ENCODE data around the gene RAD52. TPM values are rescaled to one million over a fixed set of nuclear protein-coding genes. Genes with fewer than 3 reads are reported as not detected.

RAD52 gene
- total RNA-seq, 1 donor from 2014 or later = 12.8 TPM

DNA sequence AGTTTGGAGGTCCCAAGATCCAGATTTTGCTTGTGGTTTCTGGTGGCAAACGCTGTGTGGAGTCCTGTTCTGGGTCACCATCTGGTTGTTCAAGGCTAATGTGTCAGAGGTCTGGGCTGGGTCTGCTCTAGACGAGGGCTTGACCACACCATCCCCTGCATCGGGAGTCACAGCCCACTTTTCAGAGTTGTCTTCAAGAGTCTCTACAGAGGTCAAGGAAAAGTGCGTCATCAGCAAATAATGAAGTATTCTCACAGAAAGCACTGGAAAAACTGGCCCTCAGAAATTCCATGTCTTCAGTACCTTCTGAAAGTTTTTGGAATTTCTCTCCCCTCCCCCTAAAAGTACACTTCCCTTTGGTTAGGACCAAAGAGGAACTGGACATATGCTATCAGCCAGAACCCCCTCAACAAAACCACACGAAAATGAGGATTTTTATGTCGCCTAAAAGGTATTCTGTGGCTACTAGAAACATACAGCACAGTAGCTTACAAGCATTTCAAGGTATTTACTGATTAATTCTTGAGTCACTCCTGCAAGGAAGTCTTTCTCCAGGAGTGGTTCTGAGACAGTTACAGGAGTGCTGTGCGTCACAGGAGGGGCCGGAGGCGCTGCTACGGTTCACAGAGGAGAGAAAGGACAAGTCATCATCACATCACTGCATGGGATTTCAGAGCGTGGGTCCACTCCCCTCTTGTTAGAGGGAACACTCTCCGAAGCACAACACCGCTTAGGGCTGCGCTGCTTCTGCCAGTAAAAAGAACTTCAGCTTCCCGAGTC, 35.4 kb downstream of the RAD52 start:
- DNase-seq (ENCODE audit: low spot score) = no peak

DNA sequence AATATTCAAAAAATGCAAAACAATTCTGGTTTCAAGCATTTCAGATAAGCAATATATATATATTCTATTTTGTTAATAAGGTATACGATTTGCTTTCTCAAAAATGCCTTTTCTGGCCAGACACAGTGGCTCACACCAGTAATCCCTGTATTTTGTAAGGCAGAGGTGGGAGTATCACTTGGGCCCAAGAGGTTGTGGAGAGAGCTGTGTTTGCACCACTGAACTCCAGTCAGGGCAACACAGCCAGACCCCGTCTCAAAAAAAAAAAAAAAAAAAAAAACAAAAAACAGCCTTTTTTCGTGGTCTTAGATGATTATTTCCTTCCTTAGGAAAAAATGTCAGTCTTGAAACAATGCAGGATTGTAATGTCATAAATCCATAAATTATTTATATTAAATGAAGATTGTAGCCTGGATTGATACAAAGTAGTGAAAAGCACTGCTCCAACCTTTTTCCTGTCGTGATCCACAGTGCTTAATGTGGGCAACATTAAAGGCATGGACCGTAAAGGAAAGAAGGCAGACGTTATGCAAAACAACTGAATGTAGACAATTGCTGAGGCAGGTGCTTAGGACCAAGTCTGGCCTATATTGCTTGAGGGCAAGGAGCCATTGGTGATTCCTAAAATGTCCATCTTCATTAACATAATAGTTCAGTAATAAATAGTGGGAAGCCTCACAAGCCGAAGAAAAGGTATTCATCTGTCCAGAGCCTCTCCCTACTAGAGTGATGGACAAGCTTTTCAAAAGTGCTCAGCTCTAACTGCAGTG, 36.8 kb downstream of the RAD52 start:
- DNase-seq (ENCODE audit: low spot score) = no peak

DNA sequence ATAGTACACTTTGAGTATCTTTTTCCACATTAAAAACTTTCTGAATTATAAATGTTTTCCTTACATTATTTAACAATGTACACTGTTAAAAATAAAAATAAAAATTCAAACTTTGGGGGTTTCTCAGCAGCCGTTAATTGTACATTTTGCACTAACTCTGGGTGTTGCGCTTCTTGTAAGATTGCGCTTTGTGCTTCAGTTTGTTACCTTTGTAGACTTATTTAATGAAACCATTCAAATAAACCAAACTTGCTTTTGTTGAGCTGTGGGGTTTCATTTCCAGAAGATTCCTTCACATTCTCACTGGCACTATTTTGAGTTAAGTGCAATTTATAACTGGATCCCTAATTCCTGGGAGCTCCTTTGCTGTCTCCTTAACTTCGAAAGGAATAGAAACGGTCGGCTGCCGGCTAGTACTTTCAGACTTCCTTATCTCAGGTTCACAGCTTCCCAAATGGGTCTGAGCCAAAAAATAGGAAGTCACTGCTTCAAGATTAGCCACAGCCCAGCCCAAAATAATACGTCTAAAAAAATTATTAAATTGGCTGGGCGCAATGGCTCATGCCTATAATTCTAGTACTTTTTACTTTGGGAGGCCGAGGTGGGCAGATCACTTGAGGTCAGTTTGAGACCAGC, 38.2 kb downstream of the RAD52 start:
- peak; percentile 38 for DNase-seq (ENCODE audit: low spot score)

DNA sequence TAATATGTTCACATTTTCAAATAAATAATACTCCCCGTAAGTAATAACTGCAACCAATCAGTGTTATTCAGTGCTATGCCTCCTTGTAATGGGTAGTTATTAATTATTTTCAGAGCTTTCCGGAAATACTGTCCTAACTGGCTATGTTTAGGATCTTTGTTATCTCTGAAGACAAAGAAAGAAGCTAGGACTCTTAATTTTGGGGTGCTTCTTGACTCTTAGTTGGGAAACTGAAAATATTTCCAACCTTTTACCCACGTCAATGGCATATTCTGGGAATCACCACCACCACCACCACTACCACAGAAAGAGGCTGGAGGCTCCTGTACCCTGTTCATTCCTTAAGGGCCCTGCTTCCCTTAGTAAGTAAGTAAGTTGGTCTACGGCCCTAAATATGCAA, 39.1 kb downstream of the RAD52 start:
- DNase-seq (ENCODE audit: low spot score) = no peak

DNA sequence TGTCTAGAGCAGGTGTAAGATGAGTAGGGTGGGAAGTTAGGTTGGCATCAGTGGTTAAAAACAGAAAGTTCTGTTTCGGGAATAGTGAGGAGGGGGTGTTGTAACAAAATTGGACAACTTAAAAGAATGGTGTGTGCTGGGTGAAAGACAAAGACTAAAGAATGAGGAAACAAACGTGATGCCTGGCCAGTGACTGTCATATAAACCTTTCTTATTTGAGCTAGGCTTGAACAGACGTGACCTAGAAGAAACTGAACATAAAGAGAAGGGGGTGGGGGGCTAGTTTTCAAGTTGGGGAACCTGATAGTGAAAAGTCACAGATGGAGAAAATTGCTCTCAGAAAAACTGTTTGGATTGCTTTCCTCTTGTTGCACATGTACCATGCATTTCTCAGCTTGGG, 39.6 kb downstream of the RAD52 start:
- no peak for DNase-seq (ENCODE audit: low spot score)

DNA sequence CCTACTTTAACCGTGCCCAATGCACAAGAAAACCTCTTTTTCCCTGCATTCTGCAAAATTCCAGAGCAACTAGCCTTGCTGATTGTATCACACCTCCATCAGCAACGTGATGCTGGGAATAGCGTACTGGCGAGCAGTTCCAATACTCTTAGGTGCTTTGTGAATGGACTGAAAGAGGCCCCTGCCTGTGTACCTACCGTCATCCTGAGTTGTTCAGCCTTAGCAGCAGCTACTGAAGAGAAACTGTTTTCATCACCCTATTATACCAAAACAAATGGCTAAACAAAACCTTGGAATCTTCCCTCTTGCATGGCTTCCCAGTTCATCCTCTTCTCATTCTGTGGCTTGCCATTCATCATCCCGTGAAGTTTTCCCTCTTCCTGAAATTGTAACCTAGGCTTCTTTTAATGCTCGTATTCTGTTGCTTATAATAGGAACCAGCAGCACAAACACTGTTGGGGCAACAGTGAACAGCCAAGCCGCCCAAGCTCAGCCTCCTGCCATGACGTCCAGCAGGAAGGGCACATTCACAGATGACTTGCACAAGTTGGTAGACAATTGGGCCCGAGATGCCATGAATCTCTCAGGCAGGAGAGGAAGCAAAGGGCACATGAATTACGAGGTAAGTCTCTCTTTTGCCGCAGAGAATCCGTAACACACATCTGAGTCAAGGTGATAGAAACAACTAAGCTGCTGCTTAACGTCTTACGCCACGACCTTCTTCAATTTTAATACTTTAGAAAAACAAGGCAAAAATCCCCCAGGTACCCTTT, 41.9 kb downstream of the RAD52 start:
- no peak for DNase-seq (ENCODE audit: low spot score)

DNA sequence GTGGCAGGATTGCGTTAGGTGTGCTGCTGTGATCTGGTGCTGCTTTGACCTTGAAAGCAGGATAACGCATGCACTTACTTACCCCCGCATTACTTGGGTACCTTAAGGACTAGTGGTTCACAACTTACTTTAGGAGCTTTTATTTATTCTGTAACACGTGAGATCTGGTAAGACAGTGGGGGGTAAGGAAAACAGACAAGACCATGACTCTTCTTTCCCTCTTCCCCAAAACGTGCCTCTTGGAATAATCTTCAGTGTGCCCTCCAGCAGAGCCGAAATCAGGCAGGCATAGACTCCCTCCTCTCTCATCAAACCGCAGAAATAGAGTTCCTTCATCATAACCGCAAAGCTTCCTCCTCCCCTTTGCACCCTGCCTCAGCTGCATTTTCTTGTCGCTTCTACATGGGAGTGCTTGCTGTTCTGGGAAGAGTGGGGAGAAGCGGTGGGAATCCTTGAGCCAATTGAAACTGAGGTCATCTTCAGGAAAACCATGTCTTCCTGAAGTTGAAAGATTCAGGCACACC, 43.4 kb downstream of the RAD52 start:
- DNase-seq (ENCODE audit: low spot score) = no peak

DNA sequence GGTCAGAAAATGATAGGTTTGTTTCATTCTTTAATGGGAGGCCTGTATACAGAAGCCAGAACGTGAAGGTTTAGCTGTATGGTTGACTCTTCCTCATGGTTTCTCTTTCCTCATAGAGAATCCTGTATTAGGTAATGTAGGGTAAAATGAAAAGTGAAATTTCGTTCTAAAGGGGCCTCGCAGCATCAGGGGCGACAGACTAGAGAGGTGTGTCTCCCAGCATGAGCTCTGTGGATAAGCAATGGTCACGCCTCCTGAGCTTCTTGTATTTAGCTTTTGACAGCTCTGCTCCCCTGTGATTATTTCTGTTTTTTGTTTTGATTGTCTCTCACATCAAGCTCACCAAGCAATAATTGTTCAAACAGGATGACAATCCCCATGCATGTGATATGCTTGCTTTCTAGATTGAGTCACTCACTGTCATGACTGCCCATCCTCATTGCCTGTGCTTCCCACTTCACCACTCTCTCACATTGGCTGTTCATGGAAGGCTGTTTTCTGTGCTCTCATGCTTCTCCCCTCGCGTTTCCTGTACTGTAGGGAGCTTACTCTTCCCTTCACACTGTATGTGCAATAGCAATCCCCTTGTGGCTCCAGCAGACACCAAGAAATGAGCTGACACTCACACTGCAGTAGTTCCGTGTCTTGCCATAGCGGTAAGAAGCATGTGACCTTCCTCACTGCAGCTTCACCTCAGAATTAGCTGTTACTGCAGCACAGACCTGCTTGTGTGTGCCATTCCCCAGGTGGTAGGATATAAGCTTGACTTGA, 44.0 kb downstream of the RAD52 start:
- no peak for DNase-seq (ENCODE audit: low spot score)

DNA sequence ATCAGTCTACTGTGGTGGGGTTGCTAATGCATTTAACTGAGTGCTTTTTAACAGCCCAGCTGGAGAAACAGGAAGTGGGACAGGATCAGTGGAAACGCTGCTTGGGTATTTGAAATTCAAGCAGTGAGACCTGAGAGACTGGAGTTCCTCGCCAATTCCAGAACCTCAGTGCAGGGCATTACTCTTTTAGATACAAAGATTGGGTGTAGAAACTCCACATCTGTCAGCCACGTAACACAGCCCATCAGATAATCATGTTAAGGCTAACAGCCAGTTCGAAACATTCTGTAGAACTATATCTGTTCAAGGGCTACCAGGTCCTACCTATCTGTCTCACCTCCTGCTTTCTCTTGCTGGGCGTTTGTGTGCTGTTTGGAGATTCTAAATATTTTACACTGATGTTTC, 45.5 kb downstream of the RAD52 start:
- DNase-seq (ENCODE audit: low spot score) = no peak

DNA sequence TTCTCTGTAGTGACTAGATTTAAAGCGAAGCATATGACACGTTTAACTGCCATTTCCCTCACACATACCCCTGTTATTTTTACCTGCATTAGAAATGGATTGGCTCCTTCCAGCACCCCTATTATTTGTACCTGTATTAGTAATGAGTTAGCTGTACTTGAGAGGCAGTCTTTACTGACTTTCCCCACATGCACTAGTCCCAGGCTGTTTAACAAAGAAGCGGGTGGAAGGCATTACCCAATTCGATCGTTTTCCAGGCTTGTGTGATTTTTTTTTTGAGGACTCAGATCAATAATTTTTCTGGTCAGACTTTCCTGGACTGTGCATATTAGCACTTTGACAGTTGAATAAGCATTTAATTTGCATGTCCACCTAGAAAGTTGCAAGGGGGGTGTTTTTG, 46.4 kb downstream of the RAD52 start:
- no peak for DNase-seq (ENCODE audit: low spot score)

DNA sequence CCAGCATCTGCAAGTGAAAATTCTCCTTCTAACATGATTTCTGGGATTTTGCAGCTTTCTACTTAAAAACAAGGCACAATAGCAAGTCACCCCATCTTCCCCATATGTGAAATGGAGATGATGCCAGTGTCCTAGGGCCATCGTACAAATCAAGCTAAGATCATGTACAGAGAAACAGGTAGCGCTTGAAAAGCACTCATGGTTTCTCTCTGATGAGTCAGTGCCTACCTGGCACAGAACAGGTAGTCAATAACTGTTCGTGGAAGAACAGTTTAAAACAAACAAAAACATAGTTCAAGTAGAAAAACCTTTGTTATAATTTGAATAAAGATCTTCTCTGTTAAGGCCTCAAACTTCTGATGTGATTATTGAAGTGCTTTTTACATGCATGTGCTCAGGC, 46.9 kb downstream of the RAD52 start:
- no peak for DNase-seq (ENCODE audit: low spot score)

DNA sequence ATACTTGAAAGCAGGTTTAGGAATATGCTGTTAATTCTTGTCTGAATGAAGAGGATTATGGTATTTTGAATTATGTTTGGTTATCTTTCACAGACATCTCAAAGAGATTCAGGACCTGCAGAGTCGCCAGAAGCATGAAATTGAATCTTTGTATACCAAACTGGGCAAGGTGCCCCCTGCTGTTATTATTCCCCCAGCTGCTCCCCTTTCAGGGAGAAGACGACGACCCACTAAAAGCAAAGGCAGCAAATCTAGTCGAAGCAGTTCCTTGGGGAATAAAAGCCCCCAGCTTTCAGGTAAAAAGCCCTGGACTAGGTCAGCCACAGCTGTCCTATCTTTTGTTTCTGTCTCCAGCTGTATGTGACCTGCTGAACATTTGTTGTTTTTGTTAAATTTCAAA, 52.1 kb downstream of the RAD52 start:
- no peak for DNase-seq (ENCODE audit: low spot score)

DNA sequence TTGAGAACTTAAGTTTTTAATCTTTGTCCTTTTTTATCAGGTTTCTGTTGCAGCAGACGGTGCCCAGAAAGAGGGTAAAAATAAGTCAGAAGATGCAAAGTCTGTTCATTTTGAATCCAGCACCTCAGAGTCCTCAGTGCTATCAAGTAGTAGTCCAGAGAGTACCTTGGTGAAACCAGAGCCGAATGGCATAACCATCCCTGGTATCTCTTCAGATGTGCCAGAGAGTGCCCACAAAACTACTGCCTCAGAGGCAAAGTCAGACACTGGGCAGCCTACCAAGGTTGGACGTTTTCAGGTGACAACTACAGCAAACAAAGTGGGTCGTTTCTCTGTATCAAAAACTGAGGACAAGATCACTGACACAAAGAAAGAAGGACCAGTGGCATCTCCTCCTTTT, 53.5 kb downstream of the RAD52 start:
- DNase-seq (ENCODE audit: low spot score) = no peak

DNA sequence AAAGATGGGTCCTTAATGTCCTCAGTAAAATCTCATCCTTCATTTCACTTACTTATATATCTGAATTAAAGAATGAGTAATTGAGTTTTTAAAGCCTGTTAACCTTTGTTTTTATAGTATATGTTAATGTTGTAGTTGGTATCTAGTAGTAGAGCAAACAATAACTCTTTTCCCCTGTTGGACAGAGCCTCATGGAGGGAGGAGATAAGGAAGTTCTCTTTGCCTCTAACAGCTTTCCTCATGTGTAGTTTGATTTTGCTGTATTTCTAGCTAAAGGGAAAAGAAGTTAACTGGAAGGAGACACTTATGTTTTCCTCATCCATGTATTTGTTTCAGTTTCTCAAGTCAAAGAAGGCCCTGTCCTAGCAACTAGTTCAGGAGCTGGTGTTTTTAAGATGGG, 55.3 kb downstream of the RAD52 start:
- DNase-seq (ENCODE audit: low spot score) = no peak

DNA sequence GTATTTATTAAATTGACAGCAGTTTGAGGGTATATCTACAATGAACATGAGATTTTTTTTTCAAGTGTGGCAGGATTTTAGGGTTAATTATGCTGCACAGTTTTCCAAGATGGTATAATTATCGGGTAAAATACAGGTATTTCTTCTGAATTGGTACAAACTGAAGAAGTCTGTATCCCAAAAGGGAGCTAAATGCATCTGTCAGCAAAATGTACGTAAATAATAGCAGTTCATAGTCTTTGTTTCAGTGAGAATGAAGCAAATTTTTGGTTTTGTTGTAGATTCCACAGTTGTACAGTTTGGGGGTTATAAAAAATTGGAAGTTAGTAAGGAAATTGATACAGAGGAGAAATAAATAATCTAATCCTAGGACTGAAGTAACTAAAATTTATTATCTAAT, 63.3 kb downstream of the RAD52 start:
- no peak for DNase-seq (ENCODE audit: low spot score)

DNA sequence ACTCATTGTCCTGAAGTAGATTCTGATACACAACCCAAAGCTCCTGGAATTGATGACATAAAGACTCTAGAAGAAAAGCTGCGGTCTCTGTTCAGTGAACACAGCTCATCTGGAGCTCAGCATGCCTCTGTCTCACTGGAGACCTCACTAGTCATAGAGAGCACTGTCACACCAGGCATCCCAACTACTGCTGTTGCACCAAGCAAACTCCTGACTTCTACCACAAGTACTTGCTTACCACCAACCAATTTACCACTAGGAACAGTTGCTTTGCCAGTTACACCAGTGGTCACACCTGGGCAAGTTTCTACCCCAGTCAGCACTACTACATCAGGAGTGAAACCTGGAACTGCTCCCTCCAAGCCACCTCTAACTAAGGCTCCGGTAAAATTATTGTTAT, 63.8 kb downstream of the RAD52 start:
- DNase-seq (ENCODE audit: low spot score) = no peak

DNA sequence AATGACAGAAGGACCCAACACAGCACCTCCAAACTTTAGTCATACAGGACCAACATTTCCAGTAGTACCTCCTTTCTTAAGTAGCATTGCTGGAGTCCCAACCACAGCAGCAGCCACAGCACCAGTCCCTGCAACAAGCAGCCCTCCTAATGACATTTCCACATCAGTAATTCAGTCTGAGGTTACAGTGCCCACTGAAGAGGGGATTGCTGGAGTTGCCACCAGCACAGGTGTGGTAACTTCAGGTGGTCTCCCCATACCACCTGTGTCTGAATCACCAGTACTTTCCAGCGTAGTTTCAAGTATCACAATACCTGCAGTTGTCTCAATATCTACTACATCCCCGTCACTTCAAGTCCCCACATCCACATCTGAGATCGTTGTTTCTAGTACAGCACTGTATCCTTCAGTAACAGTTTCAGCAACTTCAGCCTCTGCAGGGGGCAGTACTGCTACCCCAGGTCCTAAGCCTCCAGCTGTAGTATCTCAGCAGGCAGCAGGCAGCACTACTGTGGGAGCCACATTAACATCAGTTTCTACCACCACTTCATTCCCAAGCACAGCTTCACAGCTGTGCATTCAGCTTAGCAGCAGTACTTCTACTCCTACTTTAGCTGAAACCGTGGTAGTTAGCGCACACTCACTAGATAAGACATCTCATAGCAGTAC, 64.6 kb downstream of the RAD52 start:
- DNase-seq (ENCODE audit: low spot score) = no peak

DNA sequence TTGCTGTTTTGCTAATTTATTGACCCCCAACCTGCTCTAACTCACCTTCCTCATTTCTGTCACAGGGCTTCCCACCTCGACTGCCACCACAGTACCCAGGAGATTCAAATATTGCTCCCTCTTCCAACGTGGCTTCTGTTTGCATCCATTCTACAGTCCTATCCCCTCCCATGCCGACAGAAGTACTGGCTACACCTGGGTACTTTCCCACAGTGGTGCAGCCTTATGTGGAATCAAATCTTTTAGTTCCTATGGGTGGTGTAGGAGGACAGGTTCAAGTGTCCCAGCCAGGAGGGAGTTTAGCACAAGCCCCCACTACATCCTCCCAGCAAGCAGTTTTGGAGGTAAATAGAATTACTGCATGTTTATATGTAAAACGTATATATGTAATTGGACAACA, 68.8 kb downstream of the RAD52 start:
- DNase-seq (ENCODE audit: low spot score) = no peak

DNA sequence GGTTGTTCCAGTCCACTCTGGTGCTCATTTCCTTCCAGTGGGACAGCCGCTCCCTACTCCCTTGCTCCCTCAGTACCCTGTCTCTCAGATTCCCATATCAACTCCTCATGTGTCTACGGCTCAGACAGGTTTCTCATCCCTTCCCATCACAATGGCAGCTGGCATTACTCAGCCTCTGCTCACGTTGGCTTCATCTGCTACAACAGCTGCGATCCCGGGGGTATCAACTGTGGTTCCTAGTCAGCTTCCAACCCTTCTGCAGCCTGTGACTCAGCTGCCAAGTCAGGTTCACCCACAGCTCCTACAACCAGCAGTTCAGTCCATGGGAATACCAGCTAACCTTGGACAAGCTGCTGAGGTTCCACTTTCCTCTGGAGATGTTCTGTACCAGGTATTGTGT, 69.9 kb downstream of the RAD52 start:
- DNase-seq (ENCODE audit: low spot score) = no peak

DNA sequence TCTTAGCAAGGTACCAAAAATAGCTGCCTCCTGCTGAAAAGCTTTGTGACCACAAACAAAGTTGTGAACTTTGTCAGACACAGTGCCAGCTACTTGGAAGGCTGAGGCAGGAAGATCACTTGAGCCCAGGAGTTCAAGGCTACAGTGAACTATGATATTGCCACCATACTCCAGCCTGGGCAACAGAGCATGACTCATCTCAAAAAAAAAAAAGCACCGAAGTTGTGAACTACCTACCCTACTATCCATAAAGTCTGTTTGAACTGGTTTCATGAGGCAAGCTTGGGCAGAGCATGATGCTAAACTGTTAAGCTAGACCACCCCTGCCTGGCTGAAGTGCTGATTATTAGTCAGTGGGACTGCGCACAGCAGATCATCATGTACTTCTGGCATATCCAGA, 75.5 kb downstream of the RAD52 start:
- DNase-seq (ENCODE audit: low spot score) = no peak

All from umbilical cord (tissue), 2 donors.